Neural crest cell (in vitro differentiated cells): Measurements from ENCODE around the gene PLCB1. TPM values are rescaled to one million over a fixed set of nuclear protein-coding genes. Genes with fewer than 3 reads are reported as not detected.

Experiments
- DNase-seq: peaks from one replicate; pipeline ENCODE4 v3.0.0; 2021; ENCODE audit warnings: low read depth, mixed read lengths, low spot score
- H3K27ac Mint-ChIP-seq: one replicate; pipeline ENCODE4 v1.8.0; 2021; ENCODE audit warnings: mild to moderate bottlenecking, mixed read lengths; ENCODE audit not compliant: unreplicated experiment
- H3K27me3 Mint-ChIP-seq: 2 replicates; pipeline ENCODE4 v1.8.0; 2021; ENCODE audit warnings: low read depth, mild to moderate bottlenecking, mixed read lengths
- H3K36me3 Mint-ChIP-seq: 2 replicates; pipeline ENCODE4 v1.8.0; 2021; ENCODE audit warnings: low read depth, mild to moderate bottlenecking, mixed read lengths
- H3K4me1 Mint-ChIP-seq: 2 replicates; pipeline ENCODE4 v1.8.0; 2021; ENCODE audit warnings: mixed read lengths
- H3K4me3 Mint-ChIP-seq: one replicate; pipeline ENCODE4 v1.8.0; 2021; ENCODE audit warnings: mild to moderate bottlenecking, mixed read lengths
- H3K9me3 Mint-ChIP-seq: 2 replicates; pipeline ENCODE4 v1.8.0; 2021; ENCODE audit warnings: mixed read lengths
- total RNA-seq: library from RNA; stranded (reverse); gene quantifications from 2 replicates; pipeline ENCODE4 v1.2.1, GENCODE V29; 2021
- TF ChIP-seq, protein P1 (sequence below): fragments of 200-600 bp; sonication (generic); conservative IDR thresholded peaks from 2 replicates; pipeline ENCODE4 v1.5.0; 2021; ENCODE audit warnings: antibody characterized with exemption, mild to moderate bottlenecking

PLCB1 gene
- total RNA-seq, 1 donor from 2014 or later: 13.7 TPM

DNA sequence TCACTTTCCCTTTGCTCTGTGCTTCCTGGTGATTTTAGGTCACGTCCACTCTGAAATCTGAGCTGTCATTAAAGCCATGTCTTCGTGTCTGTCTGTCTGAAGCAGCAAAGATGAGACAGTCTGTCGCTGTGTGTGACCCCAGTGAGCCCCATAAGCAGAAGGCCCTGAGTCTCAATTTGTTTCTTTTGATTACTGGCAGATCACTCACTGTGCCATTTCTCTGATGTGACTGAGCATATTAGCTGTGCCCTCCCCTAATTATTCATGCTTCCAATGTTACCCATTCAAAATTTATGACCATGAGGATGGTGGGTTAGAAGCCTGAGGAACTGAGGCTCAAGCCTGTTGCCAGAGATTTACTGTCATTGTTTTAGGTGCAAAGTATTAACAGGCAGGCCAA lies 117.6 kb downstream of the PLCB1 start:
- H3K4me3 Mint-ChIP-seq: no peak overlapping the region
- H3K27ac Mint-ChIP-seq: no peak overlapping the region
- DNase-seq: no peak
- TF ChIP-seq, protein P1, sequence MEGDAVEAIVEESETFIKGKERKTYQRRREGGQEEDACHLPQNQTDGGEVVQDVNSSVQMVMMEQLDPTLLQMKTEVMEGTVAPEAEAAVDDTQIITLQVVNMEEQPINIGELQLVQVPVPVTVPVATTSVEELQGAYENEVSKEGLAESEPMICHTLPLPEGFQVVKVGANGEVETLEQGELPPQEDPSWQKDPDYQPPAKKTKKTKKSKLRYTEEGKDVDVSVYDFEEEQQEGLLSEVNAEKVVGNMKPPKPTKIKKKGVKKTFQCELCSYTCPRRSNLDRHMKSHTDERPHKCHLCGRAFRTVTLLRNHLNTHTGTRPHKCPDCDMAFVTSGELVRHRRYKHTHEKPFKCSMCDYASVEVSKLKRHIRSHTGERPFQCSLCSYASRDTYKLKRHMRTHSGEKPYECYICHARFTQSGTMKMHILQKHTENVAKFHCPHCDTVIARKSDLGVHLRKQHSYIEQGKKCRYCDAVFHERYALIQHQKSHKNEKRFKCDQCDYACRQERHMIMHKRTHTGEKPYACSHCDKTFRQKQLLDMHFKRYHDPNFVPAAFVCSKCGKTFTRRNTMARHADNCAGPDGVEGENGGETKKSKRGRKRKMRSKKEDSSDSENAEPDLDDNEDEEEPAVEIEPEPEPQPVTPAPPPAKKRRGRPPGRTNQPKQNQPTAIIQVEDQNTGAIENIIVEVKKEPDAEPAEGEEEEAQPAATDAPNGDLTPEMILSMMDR: no peak
- no peaks in the 10 kb centered on the region for H3K27me3 Mint-ChIP-seq
- H3K36me3 Mint-ChIP-seq: no peaks in the 10 kb centered on the region
- peaks cover 2% of the 10 kb centered on the region for H3K9me3 Mint-ChIP-seq
- H3K4me1 Mint-ChIP-seq: peaks cover 5% of the 10 kb centered on the region

DNA sequence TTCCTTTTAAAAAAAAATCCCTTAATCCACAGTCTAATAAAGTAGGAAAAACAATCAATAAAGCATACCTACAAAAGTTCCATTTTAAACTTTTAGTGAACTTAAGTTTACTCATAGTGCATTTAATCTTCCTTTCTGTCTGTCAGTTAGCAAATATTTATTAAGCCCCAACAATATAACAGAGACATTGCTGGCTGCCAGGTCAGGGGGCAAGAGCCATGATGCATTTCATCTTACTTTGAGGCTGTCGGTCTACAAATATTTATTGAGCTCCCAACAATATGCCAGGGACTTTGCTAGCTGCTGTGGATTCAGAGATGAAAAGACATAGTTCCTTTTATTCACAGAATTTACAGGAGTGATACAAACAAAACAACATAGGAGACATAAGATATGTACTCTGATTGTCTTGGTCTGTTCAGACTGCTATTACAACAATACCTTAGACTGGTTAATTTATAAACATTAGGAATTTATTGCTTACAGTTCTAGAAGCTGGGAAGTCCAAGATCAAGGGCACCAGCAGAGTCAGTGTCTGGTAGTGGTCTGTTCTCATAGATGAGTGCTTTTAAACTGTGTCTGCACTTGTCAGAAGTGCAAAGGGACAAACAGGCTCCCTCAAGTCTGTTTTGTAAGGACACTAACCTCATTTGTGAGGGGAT lies 118.6 kb downstream of the PLCB1 start:
- peaks cover 5% of the 10 kb centered on the region for H3K4me1 Mint-ChIP-seq
- H3K27ac Mint-ChIP-seq: no peak overlapping the region
- DNase-seq: no peak
- H3K9me3 Mint-ChIP-seq: peaks cover 2% of the 10 kb centered on the region
- no peak overlapping the region for H3K4me3 Mint-ChIP-seq
- H3K27me3 Mint-ChIP-seq: no peaks in the 10 kb centered on the region
- TF ChIP-seq, protein P1: no peak
- H3K36me3 Mint-ChIP-seq: no peaks in the 10 kb centered on the region

DNA sequence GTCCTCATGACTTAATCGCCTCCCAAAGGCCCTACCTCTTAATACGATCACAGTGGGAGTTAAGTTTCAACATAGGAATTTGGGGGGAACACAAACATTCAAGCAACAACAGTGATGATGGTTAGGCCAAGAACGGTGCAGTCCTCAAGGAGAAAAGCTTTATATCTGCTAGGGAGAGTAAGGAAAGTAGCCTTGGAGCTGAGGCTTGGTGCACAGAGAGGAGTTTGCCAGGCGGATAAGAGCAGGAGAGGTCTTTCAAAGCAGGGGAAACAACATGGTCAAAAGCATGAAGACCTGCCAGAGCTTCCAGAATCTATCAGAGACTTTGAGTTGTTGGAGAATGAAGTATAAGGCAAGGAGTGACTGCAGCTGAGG lies 119.1 kb downstream of the PLCB1 start:
- H3K36me3 Mint-ChIP-seq: no peaks in the 10 kb centered on the region
- H3K27ac Mint-ChIP-seq: no peak overlapping the region
- no peak for DNase-seq
- TF ChIP-seq, protein P1: no peak
- no peak overlapping the region for H3K4me3 Mint-ChIP-seq
- peaks cover 2% of the 10 kb centered on the region for H3K9me3 Mint-ChIP-seq
- H3K27me3 Mint-ChIP-seq: no peaks in the 10 kb centered on the region
- peaks cover 5% of the 10 kb centered on the region for H3K4me1 Mint-ChIP-seq

DNA sequence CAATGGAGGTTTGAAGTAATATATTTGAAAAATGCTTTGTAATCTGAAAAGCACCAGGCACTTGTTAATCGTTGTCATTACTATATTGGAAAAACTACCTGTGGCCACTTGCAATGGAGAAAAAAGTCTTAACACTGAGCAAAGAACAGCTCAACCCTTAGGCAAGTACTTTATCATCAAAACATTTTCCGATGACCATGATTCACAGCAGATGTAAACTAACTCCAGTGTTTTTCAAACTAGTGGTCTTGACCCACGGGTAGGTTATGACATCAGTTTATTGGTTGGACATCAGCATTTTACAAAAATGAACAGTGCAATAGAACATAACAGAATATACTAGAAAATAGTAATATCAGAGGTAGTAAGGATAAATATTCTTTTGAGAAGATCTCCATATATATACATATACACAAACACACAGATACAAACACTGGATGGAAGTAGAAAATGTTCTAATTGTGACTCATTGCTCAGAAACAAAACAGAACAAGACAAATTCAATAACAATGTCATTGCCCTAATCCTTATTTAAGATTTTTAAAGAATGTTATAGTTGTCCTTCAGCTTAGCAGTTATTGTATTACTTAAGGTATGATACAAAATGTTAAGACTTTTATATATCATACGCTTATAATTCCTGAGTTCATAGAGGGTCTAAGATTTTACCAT lies 123.0 kb downstream of the PLCB1 start:
- H3K4me3 Mint-ChIP-seq: no peak overlapping the region
- H3K27me3 Mint-ChIP-seq: no peaks in the 10 kb centered on the region
- H3K27ac Mint-ChIP-seq: no peak overlapping the region
- no peak for DNase-seq
- peaks cover 5% of the 10 kb centered on the region for H3K4me1 Mint-ChIP-seq
- peaks cover 2% of the 10 kb centered on the region for H3K9me3 Mint-ChIP-seq
- TF ChIP-seq, protein P1: no peak
- H3K36me3 Mint-ChIP-seq: no peaks in the 10 kb centered on the region

DNA sequence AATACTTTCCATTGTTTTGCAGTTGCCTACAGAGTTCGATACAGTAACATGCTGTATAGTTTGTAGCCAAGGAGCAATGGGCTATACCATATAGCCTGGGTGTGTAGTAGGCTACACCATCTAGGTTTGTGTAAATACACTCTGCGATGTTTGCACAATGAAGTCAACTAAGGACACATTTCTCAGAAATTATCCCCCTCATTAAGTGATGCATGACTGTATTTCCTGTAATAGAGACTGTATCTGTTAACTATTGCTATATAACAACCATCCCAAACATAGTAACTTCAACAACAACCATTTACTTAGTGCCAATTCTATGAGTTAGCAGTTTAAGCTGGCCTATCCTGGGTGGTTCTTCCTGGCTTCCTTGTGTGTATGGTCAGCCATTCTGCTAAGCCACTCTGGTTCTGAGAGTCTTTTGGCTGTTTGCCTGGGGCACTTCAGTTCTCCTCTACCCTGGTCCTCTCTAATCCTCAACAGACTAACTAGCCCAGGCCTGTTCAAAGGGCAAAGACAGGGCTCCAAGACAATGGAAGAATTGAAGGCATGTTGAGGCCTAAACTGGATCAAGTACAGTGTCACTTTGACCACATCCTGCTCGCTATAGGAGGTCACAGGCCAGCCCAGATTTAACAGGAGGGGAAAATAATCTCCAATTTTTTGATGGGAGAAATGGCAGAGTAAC lies 124.0 kb downstream of the PLCB1 start:
- Mint-ChIP-seq H3K27ac (no peak overlapping the region), H3K4me1 (peaks cover 5% of the 10 kb centered on the region), H3K36me3 (no peaks in the 10 kb centered on the region), H3K4me3 (no peak overlapping the region), H3K9me3 (peaks cover 2% of the 10 kb centered on the region), H3K27me3 (no peaks in the 10 kb centered on the region)
- no peak for DNase-seq
- TF ChIP-seq, protein P1: no peak
